Measurements from ENCODE around the gene UHMK1.

UHMK1 gene

DNA sequence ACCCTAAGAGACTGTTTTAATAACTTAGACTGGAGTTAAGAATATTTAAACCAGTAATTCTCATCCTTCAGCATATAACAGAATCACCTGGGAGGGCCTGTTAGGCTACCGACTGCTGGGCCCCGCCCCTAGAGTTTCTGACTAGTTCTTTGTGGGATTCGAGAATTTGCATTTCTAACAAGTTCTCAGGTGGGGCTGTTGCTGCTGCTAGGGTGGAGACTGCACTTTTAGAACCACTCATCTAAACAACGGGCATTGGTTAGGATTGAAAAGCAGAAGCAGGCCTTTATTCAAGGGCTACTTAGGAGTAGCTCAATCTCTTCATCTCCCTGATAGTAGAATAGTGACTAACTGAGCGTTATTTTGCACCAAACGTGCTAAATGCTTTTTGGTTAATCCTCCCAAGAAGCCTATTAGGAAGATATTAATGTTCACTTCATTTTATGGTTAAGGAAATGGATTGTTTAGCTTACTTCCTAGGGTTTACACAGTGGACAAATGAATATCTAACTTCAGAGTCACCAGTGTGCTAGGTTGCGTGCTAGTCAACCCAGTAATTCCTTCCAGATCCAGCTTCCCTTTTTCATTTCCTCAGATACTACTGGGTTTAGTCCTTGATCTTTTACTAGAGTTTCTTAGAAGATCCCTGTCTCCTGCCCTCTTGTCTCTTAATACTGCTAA, 32.8 kb downstream of the UHMK1 start:
- DNase-seq: no peak

DNA sequence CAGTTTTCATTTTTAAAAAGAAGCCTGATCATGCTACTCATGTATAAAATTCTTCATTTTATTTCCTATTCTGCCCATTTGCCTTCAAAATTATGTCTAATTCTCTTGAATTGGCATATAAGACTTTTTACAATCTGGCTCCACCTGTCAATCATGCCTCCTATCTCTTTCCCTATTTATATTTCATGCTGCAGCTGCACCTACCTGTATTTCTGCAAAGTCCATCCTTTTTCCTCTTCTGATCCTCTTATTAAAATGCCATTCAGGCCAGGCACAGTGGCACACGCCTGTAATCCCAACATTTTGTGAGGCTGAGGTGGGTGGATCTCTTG, 33.3 kb downstream of the UHMK1 start:
- no peak for DNase-seq

DNA sequence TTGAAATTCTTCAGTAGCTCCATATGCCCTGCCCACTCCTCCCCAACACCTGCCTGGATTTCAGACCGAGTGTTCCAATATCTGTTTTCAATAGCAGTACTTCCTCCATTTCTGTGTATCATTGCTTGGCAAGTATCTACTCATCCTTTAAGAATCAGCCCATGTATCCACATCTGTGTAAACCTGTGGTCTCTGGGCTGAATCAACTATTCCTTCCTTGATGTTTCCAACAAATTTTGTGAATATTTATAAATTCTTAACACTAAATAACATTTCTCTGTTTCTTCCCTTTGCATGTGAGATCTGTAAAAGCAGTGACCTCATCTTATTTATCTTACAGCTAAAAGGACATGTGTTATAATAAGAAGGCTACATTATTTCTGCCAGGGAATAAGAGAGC, 37.9 kb downstream of the UHMK1 start:
- DNase-seq: no peak

DNA sequence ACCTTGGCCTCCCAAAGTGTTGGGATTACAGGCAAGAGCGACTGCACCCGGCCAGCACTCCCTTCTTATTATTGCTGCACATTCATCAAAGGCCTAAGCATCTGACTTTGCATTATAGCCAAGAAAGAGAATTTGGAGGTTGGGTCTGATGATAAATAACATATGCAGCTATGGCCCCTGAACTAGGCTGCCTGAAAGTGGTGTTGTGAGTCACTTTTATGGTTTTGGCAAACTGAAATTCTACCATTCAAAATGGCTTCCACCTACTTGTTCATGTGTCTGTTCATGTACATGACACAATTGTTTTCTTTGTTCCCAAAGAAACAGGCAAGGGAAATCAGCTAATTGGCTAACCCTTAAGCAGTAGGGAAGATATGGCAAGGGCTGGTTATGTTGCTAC, 38.9 kb downstream of the UHMK1 start:
- DNase-seq: no peak

DNA sequence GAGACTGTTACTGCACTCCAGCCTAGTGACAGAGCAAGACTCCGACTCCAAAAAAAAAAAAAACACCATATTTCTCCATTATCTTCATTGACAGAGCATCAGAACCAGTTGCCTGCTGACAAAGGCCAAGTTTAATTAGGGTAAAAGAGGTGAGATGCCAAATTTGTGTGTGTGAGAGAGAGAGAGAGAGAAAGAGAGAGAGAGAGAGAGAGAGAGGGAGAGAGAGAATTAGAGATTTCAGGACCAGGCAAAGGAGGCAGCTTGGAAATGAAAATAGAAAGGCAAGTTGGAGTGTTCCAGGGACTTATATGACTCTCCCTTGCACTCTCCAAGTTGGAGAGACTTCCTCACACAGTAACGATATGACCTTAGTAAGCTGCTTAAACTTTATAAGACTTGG, 39.6 kb downstream of the UHMK1 start:
- DNase-seq: no peak

DNA sequence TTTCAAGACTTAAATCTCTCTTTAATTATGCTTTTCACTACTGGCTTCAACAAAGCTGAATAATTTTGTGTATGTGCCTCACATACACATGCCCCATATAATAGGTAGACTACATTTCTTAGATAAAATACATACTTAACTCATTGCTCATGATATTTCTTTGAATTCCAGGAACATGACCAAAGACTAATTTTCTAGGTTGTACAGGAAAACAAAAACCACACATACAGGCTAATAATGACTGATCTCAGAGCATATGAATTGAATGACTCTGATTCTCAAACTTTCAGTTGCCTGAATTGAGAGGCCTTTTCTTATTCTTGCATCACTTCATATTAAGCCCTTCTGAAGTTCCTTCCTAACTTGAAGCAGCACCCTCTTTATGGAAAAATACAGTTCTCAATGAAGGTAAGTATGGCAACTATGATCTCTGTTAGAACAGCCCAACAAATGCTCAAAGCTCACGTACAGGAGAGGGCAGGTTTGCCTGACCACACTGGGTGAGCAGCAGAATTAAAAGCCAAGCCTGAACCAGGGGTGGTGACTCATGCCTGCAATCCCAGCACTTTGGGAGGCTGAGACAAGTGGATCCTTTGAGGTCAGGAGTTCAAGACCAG, 41.3 kb downstream of the UHMK1 start:
- DNase-seq: no peak

DNA sequence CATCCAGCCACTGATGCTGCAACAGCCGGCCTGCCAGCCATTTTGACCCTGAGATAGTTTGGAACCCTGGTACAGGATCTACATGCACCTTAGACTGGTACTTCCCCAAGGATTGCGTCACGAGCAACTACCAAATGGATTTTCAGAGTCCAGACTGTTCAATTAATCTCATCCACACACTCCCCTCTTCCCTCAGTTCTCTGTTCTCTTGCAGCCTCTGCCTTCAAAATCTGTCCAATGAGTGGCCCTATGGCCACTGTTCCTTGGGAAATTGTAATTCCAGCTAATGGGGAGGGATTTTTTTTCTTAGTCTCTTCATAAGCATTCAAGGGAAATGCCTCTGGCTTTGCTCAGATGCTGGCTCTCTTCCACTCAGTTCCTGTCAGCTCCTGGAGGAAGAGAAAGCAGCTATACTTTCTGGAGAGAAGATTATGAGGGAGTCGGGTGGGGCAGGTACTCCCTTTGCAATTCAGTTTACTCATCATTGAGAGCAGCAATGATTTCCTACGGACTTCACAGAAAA, 44.1 kb downstream of the UHMK1 start:
- peak; percentile 65 for DNase-seq

DNA sequence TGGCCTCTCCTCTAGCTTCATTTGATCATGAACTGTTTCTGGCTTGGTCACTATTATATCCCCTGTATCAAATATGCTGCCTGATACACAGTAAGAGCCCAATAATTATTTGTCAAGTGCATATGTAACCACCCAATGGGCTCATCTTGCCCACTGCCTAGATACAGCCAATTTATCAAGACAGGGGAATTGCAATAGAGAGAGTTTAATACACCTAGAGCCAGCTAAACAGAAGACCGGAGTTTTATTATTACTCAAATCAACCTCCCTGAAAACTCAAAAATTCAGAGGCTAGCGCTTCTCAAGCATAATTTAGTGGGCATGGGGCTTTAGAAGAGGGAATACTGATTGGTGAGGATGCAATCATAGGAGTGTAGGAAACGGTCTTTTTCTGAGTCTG, 45.6 kb downstream of the UHMK1 start:
- no peak for DNase-seq

DNA sequence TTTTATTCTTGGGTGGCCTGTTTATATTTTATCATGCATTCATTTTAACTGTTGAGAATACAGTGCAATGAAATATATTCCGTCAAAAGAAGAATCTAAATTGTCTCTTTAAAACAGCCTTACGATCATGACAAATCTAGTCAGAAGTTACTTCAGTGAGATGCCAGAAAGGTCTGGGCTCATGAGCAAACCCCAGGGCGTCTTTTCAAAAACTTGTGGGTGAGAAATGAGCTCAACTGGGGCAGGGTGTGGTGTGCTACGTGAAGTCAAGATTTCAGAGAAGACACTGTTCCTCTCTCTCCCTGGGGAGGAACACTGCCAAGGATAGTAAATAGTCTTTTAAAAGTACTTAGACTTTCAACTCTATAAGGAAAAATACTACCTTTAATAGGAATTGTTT, 50.6 kb downstream of the UHMK1 start:
- DNase-seq: no peak

DNA sequence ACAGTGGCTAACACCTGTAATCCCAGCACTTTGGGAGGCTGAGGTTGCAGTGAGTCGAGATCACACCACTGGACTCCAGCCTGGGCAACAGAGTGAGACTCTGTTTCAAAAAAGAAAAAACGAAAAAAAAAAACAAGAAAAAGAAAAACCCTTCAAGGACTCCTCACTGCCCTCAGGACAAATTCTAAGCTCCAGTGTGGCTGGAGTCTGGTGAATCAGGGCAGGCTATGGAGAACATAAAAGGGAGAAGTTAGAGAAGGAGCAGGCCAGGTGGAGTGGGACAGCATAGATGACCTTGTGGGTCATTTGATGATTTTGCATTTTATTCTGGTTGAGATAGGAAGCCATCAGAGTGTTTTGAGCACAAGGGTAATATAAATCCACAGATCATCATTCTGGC, 51.4 kb downstream of the UHMK1 start:
- DNase-seq: no peak

DNA sequence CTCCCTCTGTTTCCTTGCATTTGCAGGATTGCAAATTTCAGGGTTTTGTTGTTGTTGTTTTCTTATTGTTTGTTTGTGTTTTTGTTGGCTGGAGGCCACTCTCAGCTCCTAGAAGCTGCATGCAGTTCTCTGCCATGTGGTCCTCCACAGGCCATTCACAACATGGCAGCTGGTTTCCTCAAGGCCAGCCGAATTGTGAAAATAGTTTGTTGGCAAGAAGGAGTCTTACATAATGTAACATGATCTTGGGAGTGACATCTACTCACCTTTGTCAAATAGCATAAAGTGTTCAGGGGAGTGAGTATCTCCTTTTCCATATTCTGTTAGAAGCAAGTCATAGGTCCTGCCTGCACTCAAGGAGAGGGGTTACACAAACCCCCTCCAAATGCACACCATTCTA, 53.3 kb downstream of the UHMK1 start:
- DNase-seq: no peak

DNA sequence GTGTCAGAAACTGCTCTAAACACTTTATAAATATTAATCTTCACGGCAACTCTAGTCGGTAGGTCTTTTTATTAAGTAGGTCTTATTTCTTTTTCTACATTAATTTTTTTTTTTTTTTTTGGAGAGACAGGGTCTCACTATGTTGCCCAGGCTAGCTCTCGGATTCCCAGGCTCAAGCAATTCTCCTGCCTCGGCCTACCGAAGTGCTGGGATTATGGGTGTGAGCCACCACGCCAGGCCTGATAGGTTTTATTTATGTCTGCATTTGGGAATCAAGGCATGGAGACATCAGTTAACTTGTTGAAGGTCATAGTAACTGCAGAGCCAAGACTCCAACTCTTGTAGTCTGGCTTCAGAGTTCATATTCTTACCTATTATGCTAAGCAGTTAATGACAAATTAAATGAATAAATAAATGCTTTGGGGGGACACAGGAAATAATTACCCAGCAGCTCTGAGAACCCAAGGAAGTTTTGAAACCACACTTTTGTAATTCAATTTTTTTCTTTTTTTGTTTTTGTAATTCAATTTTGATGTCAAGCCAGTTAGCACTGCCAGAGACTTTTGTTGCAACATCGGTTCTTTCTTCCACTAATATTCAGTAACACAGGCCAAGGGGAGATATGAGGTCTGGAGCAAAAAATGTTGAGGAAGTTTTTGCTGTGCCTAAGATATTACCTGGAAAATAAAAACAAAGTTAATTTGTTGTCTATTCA, 54.5 kb downstream of the UHMK1 start:
- DNase-seq: no peak

DNA sequence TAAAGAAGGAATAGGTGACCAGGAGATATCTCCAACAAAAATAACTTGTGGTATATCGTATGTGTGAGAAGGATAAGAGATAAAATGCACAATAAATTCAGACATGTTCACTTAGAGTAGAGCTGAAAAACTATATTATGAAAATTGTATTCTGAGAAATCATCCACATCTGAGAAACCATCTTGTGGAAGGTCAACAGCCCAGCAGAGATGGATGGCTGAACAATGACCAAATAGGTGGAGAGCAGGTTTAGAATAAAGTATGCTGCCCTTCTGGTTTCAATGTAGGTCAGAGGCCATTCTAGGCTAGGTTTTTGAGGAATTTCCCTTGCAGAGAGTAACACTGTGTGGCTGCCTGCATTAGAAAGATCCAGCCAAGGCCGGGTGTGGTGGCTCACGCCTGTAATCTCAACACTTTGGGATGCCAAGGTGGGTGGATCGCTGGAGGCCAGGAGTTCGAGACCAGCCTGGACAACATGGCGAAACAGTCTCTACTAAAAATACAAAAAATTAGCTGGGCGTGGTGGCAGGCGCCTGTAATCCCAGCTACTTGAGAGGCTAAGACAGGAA, 55.1 kb downstream of the UHMK1 start:
- DNase-seq: no peak

DNA sequence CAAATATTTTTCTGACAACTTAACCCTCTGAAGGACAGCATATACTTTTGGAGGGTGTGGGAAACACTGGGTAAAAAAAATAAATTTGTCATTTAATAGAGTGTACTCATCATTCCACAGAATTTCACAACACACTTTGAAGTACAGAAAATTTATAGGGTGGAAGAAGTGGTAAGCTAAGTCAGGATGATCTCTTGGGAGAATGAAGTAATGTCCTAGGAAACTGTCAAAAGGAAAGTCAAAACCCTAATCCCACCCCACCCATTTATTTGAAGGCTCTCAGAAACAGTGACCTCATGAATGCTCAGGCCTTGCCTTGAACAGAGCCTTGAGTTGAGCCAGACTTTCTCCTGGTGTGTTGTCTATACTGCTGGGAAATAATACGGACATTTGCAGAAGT, 56.6 kb downstream of the UHMK1 start:
- DNase-seq: no peak

DNA sequence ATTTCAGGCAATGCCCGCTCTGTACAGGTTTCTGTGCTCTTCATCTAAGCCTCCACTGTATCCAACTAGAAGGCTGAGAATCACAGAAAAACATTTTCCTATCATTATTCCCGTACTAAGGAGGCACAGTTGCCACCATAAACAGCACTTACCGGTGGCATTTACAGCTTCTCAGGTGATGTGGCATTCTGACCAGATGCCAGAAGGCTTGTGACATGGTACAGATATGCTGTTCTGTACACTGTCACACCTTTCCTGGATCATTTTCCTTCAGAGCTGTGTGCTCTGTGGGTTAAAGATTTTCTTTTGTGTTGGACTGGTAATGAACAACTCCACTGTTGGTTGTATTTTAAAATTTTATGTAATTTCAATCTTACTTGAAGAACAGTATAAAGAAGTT, 59.9 kb downstream of the UHMK1 start:
- DNase-seq: no peak

DNA sequence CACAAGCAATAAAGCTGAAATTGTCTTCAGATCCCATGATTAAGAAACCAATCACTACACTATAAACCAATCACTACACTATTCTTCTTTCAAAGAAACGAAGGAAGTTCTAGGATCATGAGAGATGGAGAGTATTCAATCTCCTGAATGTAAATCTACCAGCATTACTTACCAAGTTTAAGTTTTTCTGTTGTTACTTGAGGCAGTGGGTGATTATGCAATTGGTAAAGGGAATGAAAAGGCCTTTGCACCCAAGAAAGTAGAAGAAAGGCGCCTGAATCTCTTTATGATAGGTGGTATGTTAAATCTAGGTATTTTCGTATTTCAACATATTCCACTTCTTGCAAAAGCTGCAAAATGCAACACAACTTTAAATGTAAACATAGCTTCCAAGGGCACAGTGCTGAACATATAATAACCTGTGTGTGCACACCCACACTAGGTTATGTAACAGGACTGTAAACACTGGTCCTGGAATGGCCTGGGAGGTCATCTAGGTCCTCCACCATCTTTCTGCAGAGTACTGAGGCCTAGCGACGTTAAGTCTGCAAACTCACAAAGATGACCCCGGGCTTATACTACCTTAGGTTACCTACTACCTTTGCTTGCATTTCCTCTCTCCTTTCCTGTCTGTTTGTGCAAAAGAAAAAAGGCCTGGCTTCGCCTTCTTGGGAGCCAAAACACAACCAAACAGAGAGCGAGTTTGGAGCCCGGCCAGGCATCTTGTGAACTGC, 62.9 kb downstream of the UHMK1 start:
- no peak for DNase-seq

DNA sequence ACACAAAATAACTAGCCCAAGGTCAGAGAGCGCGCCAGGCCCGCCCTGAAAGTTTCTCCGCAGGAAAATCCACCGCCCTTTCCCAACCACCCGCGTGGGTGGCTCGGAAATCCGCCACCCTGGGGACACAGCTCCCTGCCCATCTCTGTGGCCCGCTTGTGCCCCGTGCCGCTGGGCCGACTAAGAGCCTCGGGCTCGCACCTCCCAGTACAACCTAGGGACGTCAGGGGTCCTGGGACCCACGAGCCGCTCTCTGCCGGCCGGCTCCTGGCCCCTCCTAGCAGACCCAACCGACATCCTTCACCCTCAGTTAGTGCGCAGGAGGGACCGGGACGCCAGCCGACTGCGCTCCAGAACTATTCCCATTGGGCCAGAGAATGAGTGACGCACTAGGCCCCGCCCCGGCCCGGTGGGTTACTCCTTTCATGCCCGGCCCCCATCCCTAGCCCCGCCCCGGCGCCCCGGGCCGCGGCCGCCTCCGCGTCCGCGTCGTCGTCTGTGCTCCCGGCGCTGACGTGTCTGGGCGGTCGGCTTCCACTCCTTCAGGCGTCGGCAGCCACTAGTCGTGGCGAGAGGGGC, 63.5 kb downstream of the UHMK1 start:
- DNase-seq: peak; percentile 99

DNA sequence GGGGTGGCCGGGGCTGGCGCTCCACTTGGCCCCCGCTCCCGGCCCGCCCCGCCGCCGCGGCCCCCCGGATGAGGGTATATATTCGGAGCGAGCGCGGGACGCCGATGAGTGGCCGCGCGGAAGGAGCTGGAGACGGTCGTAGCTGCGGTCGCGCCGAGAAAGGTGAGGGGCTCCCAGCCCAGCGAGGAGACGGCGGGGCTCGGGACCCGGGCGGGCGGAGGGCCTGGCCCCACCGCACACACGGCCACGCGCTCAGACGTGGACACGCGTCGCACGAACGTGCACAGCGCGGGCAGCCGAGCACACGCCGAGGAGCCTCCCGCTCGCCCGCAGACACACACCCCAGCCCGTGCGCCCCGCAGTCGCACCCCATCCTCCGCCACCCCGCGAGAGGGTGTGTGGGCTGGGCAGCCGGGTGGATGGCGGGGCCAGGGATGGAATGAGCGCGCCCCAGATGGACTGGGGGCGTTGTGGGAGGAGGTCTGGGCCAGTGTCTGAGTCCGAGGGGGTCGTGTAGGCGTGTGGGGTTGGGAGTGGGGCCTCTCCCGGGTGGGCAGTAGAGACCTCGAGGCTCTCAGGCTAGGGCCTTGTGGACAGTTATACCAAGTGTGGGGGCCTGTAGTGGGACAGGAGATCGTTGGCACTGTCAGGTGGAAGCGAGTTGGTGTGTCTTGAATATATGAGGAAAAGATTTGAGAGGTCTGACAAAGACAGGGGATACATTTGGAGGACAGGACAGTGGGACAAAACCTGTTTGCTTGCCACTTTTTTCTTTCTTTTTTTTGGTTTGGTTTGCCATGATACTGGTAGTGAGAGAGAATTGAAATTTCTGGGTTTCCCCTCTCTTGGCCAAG, 64.2 kb downstream of the UHMK1 start, which contains the start of gene UAP1:
Gene UAP1 (plus strand): TSS at position 107 of the 854 bp plus-strand sequence. CDS start 4,347 bp downstream, outside the sequence.
- peak; percentile 48 for DNase-seq

DNA sequence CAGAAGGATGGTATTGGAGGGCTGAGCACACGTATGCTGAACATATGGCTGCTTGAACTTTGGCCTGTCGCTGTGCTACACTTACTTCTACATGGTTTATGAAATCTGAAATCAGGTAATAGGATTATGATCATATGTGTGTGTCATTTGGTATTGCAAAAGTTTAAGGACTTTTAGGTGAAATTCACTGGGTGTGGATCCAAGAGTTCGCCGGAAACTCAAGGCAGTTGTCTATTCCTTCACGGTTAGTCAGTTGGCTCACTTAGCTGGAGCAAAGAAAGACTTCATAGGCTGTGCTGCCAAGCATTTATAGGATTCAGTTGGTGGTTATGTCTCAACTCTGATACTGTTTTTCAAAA, 64.8 kb downstream of the UHMK1 start:
- no peak for DNase-seq

DNA sequence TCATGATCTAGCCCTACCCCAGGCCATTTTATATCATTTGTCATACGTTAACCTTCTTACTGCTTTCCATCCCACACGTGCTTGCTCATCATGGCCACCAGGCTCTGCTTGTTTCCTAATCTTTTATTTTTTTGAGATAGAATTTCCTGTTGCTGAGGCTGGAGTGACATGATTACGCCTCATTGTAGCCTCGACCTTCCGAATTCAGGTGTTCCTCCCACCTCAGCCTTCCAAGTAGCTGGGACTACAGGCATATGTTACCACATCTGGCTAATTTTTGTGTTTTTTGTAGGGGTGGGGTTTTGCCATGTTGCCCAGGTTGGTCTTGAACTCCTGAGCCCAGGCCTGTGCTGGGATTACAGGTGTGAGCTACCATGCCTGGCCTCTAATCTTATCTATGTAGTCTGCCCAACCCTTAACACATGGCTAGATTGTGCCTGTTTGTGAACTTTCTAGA, 67.2 kb downstream of the UHMK1 start:
- DNase-seq: no peak

DNA sequence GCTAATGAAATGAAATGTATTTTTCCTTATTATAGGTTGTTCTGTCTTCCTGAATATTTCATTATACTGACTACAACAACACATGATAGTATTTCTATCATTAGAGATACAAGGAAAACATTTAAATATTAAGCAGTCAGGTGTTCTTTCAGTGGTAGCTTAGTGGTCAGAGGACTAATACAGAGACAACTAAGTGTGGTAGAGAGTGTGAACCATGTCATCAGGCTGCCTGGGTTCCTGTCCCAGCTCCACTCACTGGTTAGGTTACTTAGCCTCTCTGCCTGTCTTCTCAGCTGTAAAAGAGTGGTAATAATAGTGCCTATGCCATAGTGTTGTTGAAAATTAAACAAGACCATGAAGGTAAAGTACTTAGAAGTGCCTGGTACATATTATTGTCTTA, 67.8 kb downstream of the UHMK1 start:
- DNase-seq: no peak

DNA sequence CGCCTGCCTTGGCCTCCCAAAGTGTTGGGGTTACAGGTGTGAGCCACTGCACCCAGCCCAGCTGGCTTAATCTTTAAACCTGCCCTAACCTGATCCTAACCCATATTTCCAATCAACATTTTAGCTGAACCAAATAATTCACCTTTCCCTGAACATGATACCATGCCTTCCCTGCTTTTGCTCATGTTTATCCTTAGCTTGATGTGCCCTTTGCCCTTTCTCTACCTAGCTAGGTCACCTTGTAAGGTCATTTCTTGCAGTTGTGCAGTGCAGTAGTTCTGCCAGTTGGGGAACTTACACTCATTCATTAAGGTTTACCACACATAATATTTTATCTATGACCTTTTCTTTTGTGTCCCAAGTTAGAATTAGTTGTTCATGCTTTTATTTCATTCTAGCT, 69.3 kb downstream of the UHMK1 start:
- DNase-seq: no peak

All from left hindlimb (tissue), 1 donor.